H1 (cell line): ENCODE results near the gene PLEKHA4. TPM values are rescaled to one million over a fixed set of nuclear protein-coding genes. Genes with fewer than 3 reads are reported as not detected.

Source experiments
- ATF3 ChIP-seq: IDR thresholded peaks from 2 replicates; pipeline ENCODE4 v1.6.1; 2011; ENCODE audit warnings: low read depth, mild to moderate bottlenecking, low read length; ENCODE audit not compliant: insufficient read depth
- EP300 ChIP-seq, 2 experiments: IDR thresholded peaks; 1 replicate in 1 of 2; 2 replicates in 1 of 2; pipeline ENCODE4 v1.6.1; 2011 to 2012; ENCODE audit warnings: low read depth in 2 of 2, low read length in 2 of 2, mild to moderate bottlenecking in 2 of 2, borderline replicate concordance in 1 of 2, inconsistent platforms in 1 of 2, moderate library complexity in 1 of 2
- EZH2 ChIP-seq: fragments of 200-600 bp; sonication (generic); IDR thresholded peaks from 2 replicates; pipeline ENCODE4 v1.7.1; 2012; ENCODE audit warnings: low read depth, mild to moderate bottlenecking, moderate library complexity, low read length, inconsistent platforms; ENCODE audit not compliant: severe bottlenecking
- FOSL1 ChIP-seq: IDR thresholded peaks from 2 replicates; pipeline ENCODE4 v1.6.1; 2011; ENCODE audit warnings: mild to moderate bottlenecking, low read depth, low read length, moderate library complexity; ENCODE audit not compliant: insufficient read depth
- GABPA ChIP-seq: IDR thresholded peaks from 2 replicates; pipeline ENCODE4 v1.6.1; 2011; ENCODE audit warnings: mild to moderate bottlenecking, low read length, moderate library complexity, borderline replicate concordance; ENCODE audit not compliant: insufficient read depth
- MAFK ChIP-seq: IDR thresholded peaks from 2 replicates; pipeline ENCODE4 v1.6.1; 2012; ENCODE audit warnings: low read depth, mild to moderate bottlenecking, improper control_type of control experiment, low read length
- POLR2AphosphoS5 ChIP-seq: IDR thresholded peaks from 2 replicates; pipeline ENCODE4 v1.6.1; 2011; ENCODE audit warnings: low read depth, low read length
- POU5F1 ChIP-seq: IDR thresholded peaks from 2 replicates; pipeline ENCODE4 v1.6.1; 2011; ENCODE audit warnings: low read depth, mild to moderate bottlenecking, low read length, moderate library complexity
- SUZ12 ChIP-seq: fragments of 200-600 bp; sonication (generic); IDR thresholded peaks from 2 replicates; pipeline ENCODE4 v1.6.1; 2012; ENCODE audit warnings: mild to moderate bottlenecking, inconsistent platforms, low read length, moderate library complexity, mixed read lengths
- TAF1 ChIP-seq: IDR thresholded peaks from 2 replicates; pipeline ENCODE4 v1.6.1; 2011; ENCODE audit warnings: mild to moderate bottlenecking, low read depth, low read length
- TBP ChIP-seq: IDR thresholded peaks from 2 replicates; pipeline ENCODE4 v1.6.1; 2011; ENCODE audit warnings: low read depth, low read length, improper control_type of control experiment
- USF2 ChIP-seq: IDR thresholded peaks from 2 replicates; pipeline ENCODE4 v1.6.1; 2011; ENCODE audit warnings: low read length, improper control_type of control experiment
- YY1 ChIP-seq: IDR thresholded peaks from 2 replicates; pipeline ENCODE4 v1.6.1; 2011; ENCODE audit warnings: low read depth, mild to moderate bottlenecking, low read length
- ZNF274 ChIP-seq: IDR thresholded peaks from 2 replicates; pipeline ENCODE4 v1.7.0; 2012; ENCODE audit warnings: low read length, borderline replicate concordance; ENCODE audit errors: extremely low read depth
- polyA plus RNA-seq, 7 experiments: library from polyadenylated mRNA; depleted of rRNA in 3 of 7; stranded (reverse) in 5 of 7; unstranded in 2 of 7; fragments of >200 nt in 5 of 7; fragments of 200-250 nt in 2 of 7; gene quantifications; 1 replicate in 5 of 7; 2 replicates in 1 of 7; 4 replicates in 1 of 7; pipeline versions ENCODE4 v1.2.1 to v1.2.3, GENCODE V29; 2011 to 2013; ENCODE audit warnings: missing spikeins in 2 of 7, mixed read lengths in 2 of 7
- total RNA-seq: library from RNA; stranded (reverse); fragmentation: NEBNext Ultra II Directional; extraction: Animal tissue kit (Norgen Biotek cat#: 25700); gene quantifications from 2 replicates; pipeline ENCODE4 v1.2.1, GENCODE V29; 2021
- TF ChIP-seq, protein P1 (sequence below): IDR thresholded peaks from 2 replicates; pipeline ENCODE4 v1.6.1; 2012; ENCODE audit warnings: low read length, inconsistent platforms
- TF ChIP-seq, protein P2 (sequence below): IDR thresholded peaks from 2 replicates; pipeline ENCODE4 v1.6.1; 2012; ENCODE audit warnings: inconsistent platforms

PLEKHA4 gene
- total and polyA plus RNA-seq, 2 of the 8 experiments (the other 6 are each of a cell fraction or from before 2014, with no cell fraction given), result 8.2 to 18.0 TPM

DNA sequence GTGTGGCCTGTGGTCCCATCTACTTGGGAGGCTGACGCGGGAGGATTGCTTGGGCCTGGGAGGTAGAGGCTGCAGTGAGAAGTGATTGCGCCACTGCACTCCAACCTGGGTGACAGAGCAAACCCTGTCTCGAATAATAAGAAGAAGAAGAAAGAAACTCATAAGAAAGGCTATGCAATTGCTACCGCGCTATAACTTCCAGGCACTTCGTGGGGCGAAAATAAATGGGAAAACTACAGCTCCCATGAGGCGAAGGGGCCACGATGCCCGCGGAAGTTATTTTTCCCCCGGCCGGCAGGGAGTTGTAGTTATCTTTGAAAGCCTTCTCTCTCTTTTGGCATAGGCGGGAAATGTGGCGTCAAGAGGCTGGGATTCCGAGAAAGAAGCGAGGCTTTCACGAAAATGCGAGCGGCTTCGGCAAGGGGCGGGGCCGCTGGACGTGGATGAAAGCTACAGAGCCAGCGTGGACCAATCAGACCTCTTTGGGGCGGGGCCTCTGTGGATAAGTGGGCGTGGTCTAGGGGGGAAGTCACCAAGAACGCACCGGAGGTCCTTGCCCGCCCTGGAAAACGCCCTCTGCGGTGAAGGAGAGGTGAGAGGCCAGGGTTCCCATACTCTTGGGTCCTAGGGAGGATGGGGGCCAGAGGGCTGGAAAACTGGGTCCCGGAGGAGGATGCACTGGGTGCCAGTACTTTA, 31.5 kb upstream of the PLEKHA4 start, which contains the start of gene NUCB1 (continued):
- TF ChIP-seq USF2 (no peak), TAF1 (no peak; the same call in 1 of the 2 replicates), FOSL1 (no peak), ATF3 (no peak), EZH2 (no peak), POU5F1 (no peak), POLR2AphosphoS5 (0 out of 2 replicates have a peak, but pooled peaks have one; percentile 27), ZNF274 (no peak), MAFK (no peak), YY1 (0 out of 2 replicates have a peak, but pooled peaks have one; percentile 14), EP300 (IDR thresholded peaks at IDR 0.05; ENCODE audit: borderline replicate concordance in 1 of 2, low read depth in 2 of 2, low read length in 2 of 2) (no peak), GABPA (no peak), TBP (peak; percentile 58; the same call in 1 of the 2 replicates), SUZ12 (no peak)
- TF ChIP-seq, protein P1, sequence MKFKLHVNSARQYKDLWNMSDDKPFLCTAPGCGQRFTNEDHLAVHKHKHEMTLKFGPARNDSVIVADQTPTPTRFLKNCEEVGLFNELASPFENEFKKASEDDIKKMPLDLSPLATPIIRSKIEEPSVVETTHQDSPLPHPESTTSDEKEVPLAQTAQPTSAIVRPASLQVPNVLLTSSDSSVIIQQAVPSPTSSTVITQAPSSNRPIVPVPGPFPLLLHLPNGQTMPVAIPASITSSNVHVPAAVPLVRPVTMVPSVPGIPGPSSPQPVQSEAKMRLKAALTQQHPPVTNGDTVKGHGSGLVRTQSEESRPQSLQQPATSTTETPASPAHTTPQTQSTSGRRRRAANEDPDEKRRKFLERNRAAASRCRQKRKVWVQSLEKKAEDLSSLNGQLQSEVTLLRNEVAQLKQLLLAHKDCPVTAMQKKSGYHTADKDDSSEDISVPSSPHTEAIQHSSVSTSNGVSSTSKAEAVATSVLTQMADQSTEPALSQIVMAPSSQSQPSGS, result no peak
- TF ChIP-seq, protein P2, sequence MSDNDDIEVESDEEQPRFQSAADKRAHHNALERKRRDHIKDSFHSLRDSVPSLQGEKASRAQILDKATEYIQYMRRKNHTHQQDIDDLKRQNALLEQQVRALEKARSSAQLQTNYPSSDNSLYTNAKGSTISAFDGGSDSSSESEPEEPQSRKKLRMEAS, result 0 out of 2 replicates have a peak, but pooled peaks have one; percentile 44
